ENCODE measurements around the gene C17orf114.

GRCh38 chr17:4816826-4817225, 14.7 kb upstream of the C17orf114 start:
- TF ChIP-seq, protein P1, sequence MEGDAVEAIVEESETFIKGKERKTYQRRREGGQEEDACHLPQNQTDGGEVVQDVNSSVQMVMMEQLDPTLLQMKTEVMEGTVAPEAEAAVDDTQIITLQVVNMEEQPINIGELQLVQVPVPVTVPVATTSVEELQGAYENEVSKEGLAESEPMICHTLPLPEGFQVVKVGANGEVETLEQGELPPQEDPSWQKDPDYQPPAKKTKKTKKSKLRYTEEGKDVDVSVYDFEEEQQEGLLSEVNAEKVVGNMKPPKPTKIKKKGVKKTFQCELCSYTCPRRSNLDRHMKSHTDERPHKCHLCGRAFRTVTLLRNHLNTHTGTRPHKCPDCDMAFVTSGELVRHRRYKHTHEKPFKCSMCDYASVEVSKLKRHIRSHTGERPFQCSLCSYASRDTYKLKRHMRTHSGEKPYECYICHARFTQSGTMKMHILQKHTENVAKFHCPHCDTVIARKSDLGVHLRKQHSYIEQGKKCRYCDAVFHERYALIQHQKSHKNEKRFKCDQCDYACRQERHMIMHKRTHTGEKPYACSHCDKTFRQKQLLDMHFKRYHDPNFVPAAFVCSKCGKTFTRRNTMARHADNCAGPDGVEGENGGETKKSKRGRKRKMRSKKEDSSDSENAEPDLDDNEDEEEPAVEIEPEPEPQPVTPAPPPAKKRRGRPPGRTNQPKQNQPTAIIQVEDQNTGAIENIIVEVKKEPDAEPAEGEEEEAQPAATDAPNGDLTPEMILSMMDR (IDR thresholded peaks at IDR 0.05; ENCODE audit: low read length): no peak
- no peak for TF ChIP-seq EZH2 (optimal IDR thresholded peaks at IDR 0.05; ENCODE audit: low read depth, low read length)
- TF ChIP-seq EZH2phosphoT487 (IDR thresholded peaks at IDR 0.05; ENCODE audit: low read length): no peak

Measured in MM.1S (cell line).